Measurements from ENCODE around the gene CACNB4. TPM values are rescaled to one million over a fixed set of nuclear protein-coding genes. Genes with fewer than 3 reads are reported as not detected.
A peak's percentile ranks its signal among the peaks of the same experiment; 100 is the strongest.

The CACNB4 gene
- total and polyA plus RNA-seq, 9 of the 15 experiments (the other 6 are each of a cell fraction or from before 2014, with no cell fraction given): 0.01 to 0.20 (median 0.04) TPM; not detected in 1

DNA sequence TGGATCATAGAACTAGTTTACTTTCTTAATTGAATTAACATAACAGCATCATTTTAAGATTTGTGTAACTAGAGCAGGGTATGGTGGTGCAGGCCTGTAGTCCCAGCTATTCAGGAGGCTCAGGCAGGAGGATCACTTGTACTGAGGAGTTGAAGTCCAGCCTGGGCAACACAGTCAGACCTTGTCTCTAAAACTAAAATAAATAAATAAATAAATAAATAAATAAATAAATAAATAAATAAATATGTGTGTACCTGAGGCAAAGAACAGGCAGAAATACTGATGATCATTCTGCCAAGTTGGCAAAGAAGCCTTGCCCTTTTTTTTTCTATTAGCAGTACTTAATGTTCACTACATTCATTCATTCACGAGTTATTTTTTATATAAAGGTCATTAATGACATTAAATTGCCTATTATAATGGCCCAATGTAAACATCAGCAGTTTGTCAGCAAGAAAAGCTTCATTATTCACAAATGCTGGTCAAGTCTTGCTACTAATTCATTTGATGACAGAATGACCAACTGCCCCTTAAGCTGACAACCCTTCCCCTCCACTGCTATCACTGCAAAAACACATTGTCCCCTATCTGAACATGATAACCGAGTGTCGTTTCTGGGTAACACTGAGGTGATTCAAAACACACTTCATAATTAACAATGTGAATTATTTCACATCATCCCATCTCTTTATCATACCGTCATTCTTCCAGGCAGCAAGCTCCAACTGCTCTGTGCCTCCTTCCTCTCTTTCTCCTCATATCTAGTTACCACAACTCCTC is 309.6 kb downstream of the CACNB4 start (continued):
- TF ChIP-seq, protein P1, sequence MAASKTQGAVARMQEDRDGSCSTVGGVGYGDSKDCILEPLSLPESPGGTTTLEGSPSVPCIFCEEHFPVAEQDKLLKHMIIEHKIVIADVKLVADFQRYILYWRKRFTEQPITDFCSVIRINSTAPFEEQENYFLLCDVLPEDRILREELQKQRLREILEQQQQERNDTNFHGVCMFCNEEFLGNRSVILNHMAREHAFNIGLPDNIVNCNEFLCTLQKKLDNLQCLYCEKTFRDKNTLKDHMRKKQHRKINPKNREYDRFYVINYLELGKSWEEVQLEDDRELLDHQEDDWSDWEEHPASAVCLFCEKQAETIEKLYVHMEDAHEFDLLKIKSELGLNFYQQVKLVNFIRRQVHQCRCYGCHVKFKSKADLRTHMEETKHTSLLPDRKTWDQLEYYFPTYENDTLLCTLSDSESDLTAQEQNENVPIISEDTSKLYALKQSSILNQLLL (CRISPR knock-in tag; IDR thresholded peaks at IDR 0.05; ENCODE audit: borderline replicate concordance): no peak
- TF ChIP-seq SNRNP70 (optimal IDR thresholded peaks at IDR 0.05; ENCODE audit: low read depth, low read length): no peak
- no peak for TF ChIP-seq NR2F6 (CRISPR knock-in tag; IDR thresholded peaks at IDR 0.05)
- TF ChIP-seq SMARCE1 (IDR thresholded peaks at IDR 0.05): peak; percentile 88
- TF ChIP-seq ZNF586 (CRISPR knock-in tag; conservative IDR thresholded peaks at IDR 0.05): no peak
- TF ChIP-seq ZNF263 (CRISPR knock-in tag; IDR thresholded peaks at IDR 0.05; ENCODE audit: borderline replicate concordance): no peak
- TF ChIP-seq, protein P2, sequence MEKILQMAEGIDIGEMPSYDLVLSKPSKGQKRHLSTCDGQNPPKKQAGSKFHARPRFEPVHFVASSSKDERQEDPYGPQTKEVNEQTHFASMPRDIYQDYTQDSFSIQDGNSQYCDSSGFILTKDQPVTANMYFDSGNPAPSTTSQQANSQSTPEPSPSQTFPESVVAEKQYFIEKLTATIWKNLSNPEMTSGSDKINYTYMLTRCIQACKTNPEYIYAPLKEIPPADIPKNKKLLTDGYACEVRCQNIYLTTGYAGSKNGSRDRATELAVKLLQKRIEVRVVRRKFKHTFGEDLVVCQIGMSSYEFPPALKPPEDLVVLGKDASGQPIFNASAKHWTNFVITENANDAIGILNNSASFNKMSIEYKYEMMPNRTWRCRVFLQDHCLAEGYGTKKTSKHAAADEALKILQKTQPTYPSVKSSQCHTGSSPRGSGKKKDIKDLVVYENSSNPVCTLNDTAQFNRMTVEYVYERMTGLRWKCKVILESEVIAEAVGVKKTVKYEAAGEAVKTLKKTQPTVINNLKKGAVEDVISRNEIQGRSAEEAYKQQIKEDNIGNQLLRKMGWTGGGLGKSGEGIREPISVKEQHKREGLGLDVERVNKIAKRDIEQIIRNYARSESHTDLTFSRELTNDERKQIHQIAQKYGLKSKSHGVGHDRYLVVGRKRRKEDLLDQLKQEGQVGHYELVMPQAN (IDR thresholded peaks at IDR 0.05; ENCODE audit: borderline replicate concordance): no peak
- no peak for TF ChIP-seq CAMTA2 (CRISPR knock-in tag; conservative IDR thresholded peaks at IDR 0.05)
- no peak for TF ChIP-seq CBX1 (IDR thresholded peaks at IDR 0.05; ENCODE audit: low read depth)
- peak; percentile 57; the same call in 1 of the 2 replicates for TF ChIP-seq CTBP1 (IDR thresholded peaks at IDR 0.05; ENCODE audit: borderline replicate concordance)
- no peak for TF ChIP-seq ZNF212 (CRISPR knock-in tag; IDR thresholded peaks at IDR 0.05)
- TF ChIP-seq NCOA1 (IDR thresholded peaks at IDR 0.05; ENCODE audit: low read depth): peak; percentile 77; the same call in 1 of the 2 replicates
- no peak for TF ChIP-seq PREB (CRISPR knock-in tag; IDR thresholded peaks at IDR 0.05)
- TF ChIP-seq DDX20 (tag; IDR thresholded peaks at IDR 0.05; ENCODE audit: low read depth): no peak
- TF ChIP-seq ZNF24 (IDR thresholded peaks at IDR 0.05): no peak
- TF ChIP-seq CC2D1A (IDR thresholded peaks at IDR 0.05): no peak
- TF ChIP-seq, protein P3, sequence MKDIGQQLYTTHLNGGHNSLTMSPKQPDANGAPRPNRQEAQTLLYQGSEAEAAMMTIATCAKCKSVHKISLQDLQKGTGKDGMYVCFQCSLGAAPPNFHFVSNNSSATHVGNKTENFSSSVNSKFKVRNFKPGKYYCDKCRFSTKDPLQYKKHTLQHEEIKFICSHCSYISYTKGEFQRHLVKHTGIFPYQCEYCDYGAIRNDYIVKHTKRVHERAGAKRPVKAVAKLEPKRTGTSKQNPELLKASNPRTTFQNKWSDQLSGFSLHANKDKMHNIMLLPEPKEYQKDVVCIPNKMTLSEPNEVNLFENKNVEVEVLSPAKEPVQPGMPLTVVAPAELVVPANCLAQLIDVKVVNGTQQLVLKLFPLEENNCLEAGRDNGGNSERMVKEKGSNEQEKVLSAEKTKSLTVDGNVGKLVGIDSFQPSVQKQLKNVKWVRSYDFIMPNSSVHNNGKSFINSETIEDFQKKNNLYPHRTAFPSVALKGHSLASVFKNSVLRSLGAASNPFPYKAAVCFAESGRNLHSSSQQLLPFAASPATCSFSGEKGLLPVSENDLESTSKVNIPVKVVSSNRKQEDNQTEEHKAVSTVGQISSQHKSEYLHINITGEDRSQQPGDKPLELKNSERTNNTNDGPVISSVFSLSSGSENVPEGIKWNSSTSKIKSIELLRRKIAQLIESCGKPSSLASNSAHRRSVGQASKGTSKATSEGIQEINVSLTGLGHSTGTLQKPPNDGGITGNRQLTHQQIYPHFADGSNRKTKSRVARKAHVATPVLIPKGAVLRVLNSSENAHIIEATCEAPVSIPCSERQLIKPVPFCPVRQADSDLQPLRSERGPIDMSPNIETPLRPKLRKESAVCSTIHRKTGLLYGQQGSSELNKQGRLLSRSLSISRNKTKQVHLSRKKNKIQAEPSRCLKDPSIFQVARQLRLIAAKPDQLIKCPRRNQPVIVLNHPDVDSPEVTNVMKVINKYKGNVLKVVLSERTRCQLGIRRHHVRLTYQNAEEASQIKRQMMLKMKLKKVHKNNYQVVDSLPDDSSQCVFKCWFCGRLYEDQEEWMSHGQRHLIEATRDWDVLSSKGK (CRISPR knock-in tag; IDR thresholded peaks at IDR 0.05): no peak
- no peak for TF ChIP-seq XRCC3 (IDR thresholded peaks at IDR 0.05)
- TF ChIP-seq GATAD2A (IDR thresholded peaks at IDR 0.05): peak; percentile 51; the same call in 1 of the 2 replicates
- no peak for TF ChIP-seq TCFL5 (CRISPR knock-in tag; conservative IDR thresholded peaks at IDR 0.05)
- no peak for TF ChIP-seq ZNF785 (CRISPR knock-in tag; IDR thresholded peaks at IDR 0.05)

All from K562 (cell line).